RPMI8226 (cell line): ENCODE measurements around the gene FAM114A1.
A peak's percentile ranks its signal among the peaks of the same experiment; 100 is the strongest.

Source experiments
- DNase-seq: peaks from one replicate; pipeline ENCODE4 v3.0.0-alpha.2; 2015

The FAM114A1 gene

GRCh38 chr4:38867478-38868058 is at the start of gene FAM114A1:
Gene FAM114A1 (plus strand): TSS chr4:38867806. CDS start chr4:38878079, 10,273 bp downstream.
- DNase-seq, result peak; percentile 76

DNA sequence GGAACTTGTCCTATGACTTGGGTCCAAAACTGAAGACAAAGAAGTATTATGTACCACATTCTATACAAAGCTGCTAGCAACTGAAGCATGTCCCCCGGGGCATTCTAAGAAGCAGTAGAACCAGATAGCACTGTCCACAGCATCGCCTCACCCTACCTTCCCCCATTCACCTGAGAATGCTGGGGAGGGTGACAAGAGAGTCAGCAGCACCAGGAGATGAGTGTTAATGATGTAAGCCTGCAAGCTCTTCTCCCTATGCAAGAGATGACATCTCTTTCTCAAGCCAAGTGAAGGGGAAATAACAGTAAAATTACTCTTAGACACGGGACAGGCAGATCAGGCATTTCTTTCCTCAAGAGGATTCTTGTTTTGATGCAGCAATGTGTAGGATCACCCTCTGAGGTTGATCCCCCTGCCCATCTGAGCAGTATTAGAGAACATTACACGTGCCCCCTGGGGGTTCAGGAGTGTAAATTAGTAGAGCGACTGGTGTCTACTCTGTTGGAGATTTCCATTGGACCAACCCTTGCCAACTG is 49.1 kb upstream of the FAM114A1 start:
- DNase-seq, result no peak

- no peak for DNase-seq
Measured at GRCh38 chr4:38819569-38819968, 48.0 kb upstream of the FAM114A1 start.

GRCh38 chr4:38820329-38821061 is 47.1 kb upstream of the FAM114A1 start:
- no peak for DNase-seq

- DNase-seq, result no peak
Measured at GRCh38 chr4:38821739-38822138, 45.9 kb upstream of the FAM114A1 start.

DNA sequence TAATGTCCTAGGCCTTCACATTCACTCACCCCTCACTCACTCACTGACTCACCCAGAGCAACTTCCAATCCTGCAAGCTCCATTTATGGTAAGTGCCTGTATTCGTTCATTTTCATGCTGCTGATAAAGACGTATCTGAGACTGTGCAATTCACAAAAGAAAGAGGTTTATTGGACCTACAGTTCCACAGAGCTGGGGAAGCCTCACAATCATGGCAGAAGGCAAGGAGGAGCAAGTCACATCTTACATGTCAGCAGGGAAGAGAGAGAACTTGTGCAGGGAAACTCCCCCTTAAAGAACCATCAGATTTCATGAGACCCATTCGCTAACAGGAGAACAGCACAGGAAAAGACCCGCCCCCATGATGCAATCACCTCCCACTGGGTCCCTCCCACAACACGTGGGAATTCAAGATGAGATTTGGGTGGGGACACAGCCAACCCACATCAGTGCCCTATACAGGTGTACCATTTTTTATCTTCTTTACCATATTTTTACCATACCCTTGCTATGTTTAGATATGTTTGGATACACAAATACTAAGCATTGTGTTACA is 44.8 kb upstream of the FAM114A1 start:
- no peak for DNase-seq

GRCh38 chr4:38823766-38824165 is 43.8 kb upstream of the FAM114A1 start:
- no peak for DNase-seq

GRCh38 chr4:38829237-38829636 is 38.4 kb upstream of the FAM114A1 start:
- no peak for DNase-seq

DNA sequence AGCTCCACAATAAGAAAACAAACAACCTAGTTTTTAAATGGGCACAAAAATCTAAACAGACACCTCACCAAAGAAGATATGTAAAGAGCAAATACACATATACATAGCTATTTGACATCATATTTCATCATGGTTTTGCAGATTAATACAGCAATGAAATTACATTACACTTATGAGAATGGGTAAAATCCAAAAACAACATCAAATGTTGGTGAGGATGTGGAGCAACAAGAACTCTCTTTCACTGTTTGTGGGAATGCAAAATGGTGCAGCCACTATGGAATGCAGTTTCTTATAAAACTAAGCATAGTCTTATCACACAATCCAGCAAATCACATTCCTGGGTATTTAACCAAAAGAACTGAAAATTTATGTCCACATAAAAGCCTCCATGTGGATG is 36.0 kb upstream of the FAM114A1 start:
- no peak for DNase-seq

DNA sequence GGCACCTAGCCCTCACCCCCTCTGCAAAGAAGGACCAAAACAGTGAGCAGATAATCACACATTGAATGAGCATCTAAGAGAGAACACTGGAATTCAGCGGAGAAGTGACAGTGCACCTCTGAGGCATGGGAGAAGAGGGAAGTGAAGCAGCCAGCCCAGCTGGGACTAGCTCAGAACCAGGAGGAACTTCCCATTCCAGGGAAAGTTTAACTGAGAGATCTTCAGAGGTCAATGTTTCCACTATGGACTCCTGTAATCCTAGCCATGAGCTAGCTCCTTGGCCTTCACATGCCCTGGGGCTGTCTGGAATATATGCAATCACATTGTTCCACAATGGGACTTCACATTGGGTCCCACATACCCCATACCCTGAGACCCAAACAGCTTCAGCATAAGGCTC is 35.4 kb upstream of the FAM114A1 start:
- no peak for DNase-seq

- DNase-seq, result peak; percentile 4
Measured at GRCh38 chr4:38832624-38833528, 34.7 kb upstream of the FAM114A1 start.

DNA sequence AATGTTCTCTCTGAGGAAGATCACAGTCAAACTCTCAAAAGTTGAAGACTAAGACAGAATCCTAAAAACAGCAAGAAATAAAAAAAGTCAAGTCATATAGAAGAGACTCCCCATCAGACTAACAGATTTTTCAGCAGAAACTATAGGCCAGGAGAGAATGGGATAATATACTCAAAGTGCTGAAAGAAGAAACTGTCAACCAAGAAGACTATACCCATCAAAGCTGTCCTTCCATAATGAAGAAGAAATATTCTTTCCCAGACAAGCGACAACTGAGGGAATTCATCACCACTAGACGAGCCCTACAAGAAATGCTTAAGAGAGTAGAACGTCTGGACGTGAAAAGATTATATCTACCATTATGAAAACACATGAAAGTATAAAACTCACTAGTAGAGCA is 33.0 kb upstream of the FAM114A1 start:
- DNase-seq, result no peak

DNA sequence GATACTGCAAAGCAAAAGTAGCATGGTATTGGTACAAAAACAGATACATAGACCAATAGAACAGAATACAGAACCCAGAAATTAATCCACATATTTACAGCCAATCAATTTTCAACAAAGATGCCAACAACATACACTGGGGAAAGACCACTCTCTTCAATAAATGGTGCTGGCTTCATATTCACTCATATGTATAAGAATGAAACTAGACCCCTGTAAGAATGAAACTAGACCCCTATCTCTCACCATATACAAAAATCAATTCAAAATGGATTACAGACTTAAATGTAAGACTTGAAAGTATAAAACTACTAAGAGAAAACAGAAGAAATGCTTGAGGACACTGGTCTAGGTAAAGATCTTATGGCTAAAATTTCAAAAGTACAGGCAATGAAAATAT is 30.3 kb upstream of the FAM114A1 start:
- no peak for DNase-seq

DNA sequence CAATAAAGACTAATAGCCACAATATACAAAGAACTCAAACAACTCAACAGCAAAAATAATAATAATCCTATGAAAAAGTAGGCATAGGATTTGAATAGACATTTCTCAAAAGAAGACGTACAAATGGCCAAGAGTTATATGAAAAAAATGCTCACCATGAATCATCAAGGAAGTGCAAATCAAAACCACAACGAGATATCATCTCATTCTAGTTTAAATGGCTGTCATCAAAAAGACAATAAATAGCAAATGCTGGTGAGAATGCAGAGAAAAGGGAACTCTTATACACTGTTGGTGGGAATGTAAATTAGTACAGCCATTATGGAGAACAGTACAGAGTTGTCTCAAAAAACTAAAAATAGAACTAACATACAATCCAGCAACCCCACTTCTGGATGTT is 29.8 kb upstream of the FAM114A1 start:
- no peak for DNase-seq

GRCh38 chr4:38842994-38843393 is 24.6 kb upstream of the FAM114A1 start:
- no peak for DNase-seq

DNA sequence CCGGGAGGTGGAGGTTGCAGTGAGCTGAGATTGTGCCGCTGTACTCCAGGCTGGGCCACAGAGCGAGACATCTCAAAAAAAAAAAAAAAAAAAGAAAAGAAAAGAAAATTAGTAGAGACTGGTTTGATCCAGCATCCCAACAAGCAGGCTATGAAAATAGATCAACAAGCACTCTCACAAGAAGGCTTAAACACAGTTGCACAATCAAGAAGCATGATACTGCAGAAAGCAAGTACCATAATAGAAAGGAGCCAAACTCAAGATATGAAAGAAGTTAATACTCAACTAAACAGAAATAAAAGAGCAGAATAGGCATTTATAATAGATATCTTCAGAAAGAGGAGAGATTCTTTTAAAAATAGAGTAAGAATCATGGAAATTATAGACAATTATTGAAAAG is 21.6 kb upstream of the FAM114A1 start:
- no peak for DNase-seq

- peak; percentile 40 for DNase-seq
Measured at GRCh38 chr4:38855466-38855865, 12.1 kb upstream of the FAM114A1 start.

GRCh38 chr4:38856046-38856445 is 11.6 kb upstream of the FAM114A1 start:
- peak; percentile 52 for DNase-seq

DNA sequence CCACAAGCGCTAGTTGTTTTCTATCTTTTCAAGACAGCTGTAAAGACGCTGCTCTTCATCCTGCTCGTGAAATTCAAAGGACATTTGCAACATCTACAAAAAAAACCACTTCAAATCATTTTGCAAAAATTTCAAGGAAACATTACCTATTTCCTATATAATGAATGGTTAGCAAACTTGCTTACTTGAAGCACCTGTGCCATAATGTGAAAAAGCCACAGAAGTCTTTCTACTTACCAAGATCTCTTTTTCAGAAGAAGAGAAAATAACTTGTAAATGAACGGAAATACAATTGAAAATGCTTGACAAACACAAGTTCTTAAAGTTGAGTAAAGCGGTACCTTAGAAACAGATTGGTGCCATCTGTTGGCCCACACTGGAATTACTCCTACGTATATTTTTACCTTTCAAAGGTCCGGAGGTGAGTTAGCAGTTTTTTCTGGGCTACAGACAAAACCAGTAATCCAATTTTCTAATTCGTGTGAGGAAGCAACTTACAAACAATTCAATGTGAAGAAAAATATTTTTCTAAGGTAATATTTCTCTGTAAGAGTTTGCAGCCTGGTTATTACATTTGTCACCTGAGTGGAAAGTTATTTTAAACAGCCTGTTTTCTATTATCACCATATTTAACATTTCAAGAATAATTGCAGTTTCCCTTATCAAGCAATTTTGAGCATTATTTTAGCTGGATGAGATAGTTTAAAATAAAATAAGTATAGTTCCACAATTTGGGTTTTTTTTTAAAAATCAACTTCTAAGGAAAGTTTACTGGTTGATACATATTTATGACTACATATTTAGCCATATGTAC is 10.9 kb upstream of the FAM114A1 start, which contains the start of gene TLR6:
Gene TLR6 (minus strand): TSS at position 294 of the 814 bp plus-strand sequence. CDS start 27,344 bp downstream, outside the sequence.
- DNase-seq, result peak; percentile 88

GRCh38 chr4:38857354-38858096 is 10.1 kb upstream of the FAM114A1 start:
- DNase-seq, result peak; percentile 73

- DNase-seq, result no peak
Measured at GRCh38 chr4:38858097-38858420, 9.5 kb upstream of the FAM114A1 start.
